IPS-20b (cell line): Measurements from ENCODE around the gene OTC.

Experiments
- H3K27ac ChIP-seq: one replicate; pipeline ENCODE4 v1.5.1; 2013; ENCODE audit warnings: low read length
- H3K27me3 ChIP-seq: 2 replicates; pipeline ENCODE4 v1.6.1; 2013; ENCODE audit warnings: mild to moderate bottlenecking, low read length, inconsistent platforms; ENCODE audit not compliant: insufficient read depth
- H3K36me3 ChIP-seq: 2 replicates; pipeline ENCODE4 v1.6.1; 2013; ENCODE audit warnings: low read depth, mild to moderate bottlenecking, inconsistent platforms, low read length, moderate library complexity; ENCODE audit not compliant: insufficient read depth
- H3K4me1 ChIP-seq: 2 replicates; pipeline ENCODE4 v1.6.1; 2013; ENCODE audit warnings: mild to moderate bottlenecking, control low read depth, inconsistent platforms, low read length, moderate library complexity; ENCODE audit not compliant: insufficient read depth
- H3K4me3 ChIP-seq: 2 replicates; pipeline ENCODE4 v1.5.1; 2013; ENCODE audit warnings: mild to moderate bottlenecking, low read length, inconsistent platforms
- H3K9ac ChIP-seq: 2 replicates; pipeline ENCODE4 v1.6.1; 2013; ENCODE audit warnings: low read depth, mild to moderate bottlenecking, inconsistent platforms, low read length, moderate library complexity
- H3K9me3 ChIP-seq: 2 replicates; pipeline ENCODE4 v1.6.1; 2013; ENCODE audit warnings: mild to moderate bottlenecking, low read depth, low read length, inconsistent platforms; ENCODE audit not compliant: insufficient read depth

The OTC gene

DNA sequence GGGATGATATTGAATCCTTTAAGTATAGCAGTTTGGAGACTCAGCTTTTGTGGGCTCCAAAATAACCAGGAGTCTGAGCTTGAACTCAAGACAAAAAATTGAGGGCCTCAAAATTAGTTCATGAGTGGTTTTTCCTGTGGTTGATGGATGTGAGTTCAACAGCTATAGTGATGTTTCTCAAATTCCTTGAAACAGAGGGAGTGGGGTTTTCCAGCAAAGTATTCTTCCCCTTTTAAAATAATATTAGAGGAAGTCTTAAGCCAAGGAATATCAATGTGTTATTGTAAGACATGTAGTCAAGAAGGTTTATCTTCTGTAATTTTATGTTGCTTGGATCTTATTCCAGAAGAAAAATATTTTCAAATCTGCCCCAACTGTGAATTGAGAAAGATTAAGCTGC is 10.6 kb downstream of the OTC start:
- no peaks in the 10 kb centered on the region for H3K4me1 ChIP-seq
- no peaks in the 10 kb centered on the region for H3K27me3 ChIP-seq
- H3K9ac ChIP-seq = no peak overlapping the region
- no peak overlapping the region for H3K27ac ChIP-seq
- H3K36me3 ChIP-seq = no peaks in the 10 kb centered on the region
- no peak overlapping the region for H3K4me3 ChIP-seq
- H3K9me3 ChIP-seq = no peaks in the 10 kb centered on the region

DNA sequence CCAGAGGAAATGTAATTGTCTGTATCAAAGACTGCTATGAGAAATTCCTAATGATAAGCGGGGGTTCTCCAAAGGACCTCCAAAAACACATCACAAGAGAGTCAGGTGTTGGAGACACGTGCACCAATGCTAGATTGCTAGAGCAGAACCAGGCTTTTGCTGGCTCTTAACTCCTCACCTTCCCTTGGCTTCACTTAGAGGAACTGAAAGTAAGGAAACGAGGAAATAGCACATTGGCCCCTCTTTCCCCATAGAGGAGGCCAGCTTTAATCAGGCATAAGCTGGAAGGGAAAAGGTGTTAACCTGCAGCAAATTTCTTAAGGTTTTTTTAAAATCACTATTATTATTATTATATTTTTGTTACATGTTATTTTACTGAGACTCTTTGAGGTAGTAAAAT is 13.6 kb downstream of the OTC start:
- H3K4me1 ChIP-seq = no peaks in the 10 kb centered on the region
- H3K9ac ChIP-seq = no peak overlapping the region

DNA sequence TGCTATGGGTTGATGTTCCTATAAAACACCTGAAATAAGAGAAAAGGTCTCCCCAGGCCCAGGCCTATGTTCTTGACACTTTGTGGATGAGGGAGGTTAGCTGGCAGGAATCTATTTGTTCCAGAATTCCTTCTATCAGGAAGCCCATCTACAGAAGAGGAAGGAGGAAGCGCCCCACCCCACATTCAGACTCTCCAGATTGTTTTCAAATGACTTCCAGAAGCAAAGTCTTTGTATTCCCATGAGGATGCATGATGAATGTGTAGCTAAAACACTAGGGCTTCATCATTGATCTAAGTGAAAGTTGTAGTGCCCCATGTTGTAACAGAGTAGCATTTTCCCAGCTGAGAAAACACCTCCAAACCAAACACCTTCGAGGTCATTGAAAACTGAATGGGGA is 16.4 kb downstream of the OTC start:
- no peaks in the 10 kb centered on the region for H3K9me3 ChIP-seq
- H3K4me3 ChIP-seq = no peak overlapping the region
- H3K4me1 ChIP-seq = no peaks in the 10 kb centered on the region
- no peaks in the 10 kb centered on the region for H3K27me3 ChIP-seq
- H3K27ac ChIP-seq = no peak overlapping the region
- H3K9ac ChIP-seq = no peak overlapping the region
- no peaks in the 10 kb centered on the region for H3K36me3 ChIP-seq

More for the DNA sequence above, 13.6 kb downstream of the OTC start:
- Histone ChIP-seq H3K36me3 (no peaks in the 10 kb centered on the region), H3K27ac (no peak overlapping the region), H3K27me3 (no peaks in the 10 kb centered on the region), H3K4me3 (no peak overlapping the region), H3K9me3 (no peaks in the 10 kb centered on the region)

DNA sequence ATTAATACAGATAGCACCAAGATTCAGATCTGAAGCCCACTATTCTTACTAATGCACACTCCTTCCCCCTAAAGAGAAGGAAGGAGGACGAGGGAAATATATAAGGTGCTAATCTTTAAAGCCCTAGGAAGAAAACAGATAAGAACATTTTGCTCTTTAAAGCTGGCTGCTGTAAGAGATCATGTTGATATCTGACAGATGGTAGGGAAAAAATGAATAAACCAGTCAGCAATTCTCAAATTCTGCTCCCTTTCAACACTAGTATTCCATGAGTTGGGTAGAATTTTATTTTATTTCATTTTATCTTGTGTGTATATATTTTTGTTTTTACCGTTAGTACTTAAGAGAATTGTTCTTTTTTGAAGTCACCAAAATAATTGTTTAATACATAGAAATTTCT is 19.2 kb downstream of the OTC start:
- Histone ChIP-seq H3K27ac (no peak overlapping the region), H3K9me3 (no peaks in the 10 kb centered on the region), H3K4me1 (no peaks in the 10 kb centered on the region), H3K36me3 (no peaks in the 10 kb centered on the region), H3K4me3 (no peak overlapping the region), H3K27me3 (no peaks in the 10 kb centered on the region), H3K9ac (no peak overlapping the region)

DNA sequence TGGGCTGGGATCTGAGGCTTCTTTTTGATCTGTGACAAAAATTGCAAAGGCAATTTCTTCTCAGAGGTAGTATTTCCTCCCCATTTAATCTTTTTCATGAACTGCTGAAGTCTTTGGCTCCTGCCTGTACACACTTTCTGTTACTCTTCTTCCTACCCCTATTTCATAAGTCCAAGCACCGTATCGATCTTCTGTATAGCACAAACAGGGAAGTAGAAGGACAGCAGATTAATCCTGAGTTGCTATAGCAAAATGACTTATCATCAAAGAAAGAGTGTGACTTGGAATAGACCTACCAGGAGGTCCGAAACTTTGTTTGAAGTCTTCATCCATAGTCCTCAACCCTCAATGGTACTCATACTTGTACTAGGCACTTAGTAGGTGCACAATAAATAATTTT is 22.0 kb downstream of the OTC start:
- Histone ChIP-seq H3K4me3 (no peak overlapping the region), H3K9me3 (no peaks in the 10 kb centered on the region), H3K27me3 (no peaks in the 10 kb centered on the region), H3K27ac (no peak overlapping the region), H3K36me3 (no peaks in the 10 kb centered on the region), H3K4me1 (no peaks in the 10 kb centered on the region), H3K9ac (no peak overlapping the region)

DNA sequence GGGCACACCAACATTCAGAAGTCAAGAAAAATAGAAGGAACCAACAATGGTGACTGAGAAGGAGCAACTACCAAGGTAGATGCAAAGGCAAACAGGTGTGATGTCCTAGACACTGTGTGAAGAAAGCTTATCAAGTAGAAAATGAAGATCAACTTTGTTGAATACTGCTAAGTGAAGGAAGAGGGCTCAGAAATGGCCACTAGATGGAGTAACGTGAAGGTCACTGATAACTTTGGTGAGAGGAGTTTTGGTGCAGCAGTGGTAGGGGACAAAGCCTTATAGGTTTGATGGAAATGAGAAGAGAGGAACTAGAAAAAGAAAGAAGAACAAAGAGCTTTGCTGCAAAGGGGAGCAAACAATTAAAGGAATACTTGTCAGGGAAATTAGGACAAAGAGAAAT is 23.5 kb downstream of the OTC start:
- H3K36me3 ChIP-seq = no peaks in the 10 kb centered on the region
- H3K27me3 ChIP-seq = no peaks in the 10 kb centered on the region
- no peaks in the 10 kb centered on the region for H3K9me3 ChIP-seq
- no peaks in the 10 kb centered on the region for H3K4me1 ChIP-seq
- H3K9ac ChIP-seq = no peak overlapping the region
- no peak overlapping the region for H3K4me3 ChIP-seq
- no peak overlapping the region for H3K27ac ChIP-seq

DNA sequence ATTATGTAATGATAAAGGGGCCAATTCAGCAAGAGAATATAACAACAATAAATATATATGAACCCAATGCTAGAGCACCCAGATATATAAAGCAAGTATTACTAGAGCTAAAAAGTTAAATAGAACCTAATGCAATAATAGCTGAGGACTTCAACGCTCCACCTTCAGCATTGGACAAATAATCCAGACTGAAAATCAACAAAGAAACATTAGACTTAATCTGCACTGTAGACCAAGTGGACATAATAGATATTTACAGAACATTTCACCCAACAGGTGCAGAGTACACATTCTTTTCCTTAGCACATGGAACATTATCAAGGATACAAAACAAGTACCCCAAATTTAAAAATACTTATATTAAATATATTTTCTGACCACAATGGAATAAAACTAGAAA is 24.3 kb downstream of the OTC start:
- Histone ChIP-seq H3K27ac (no peak overlapping the region), H3K4me1 (no peaks in the 10 kb centered on the region), H3K9ac (no peak overlapping the region), H3K9me3 (no peaks in the 10 kb centered on the region), H3K4me3 (no peak overlapping the region), H3K36me3 (no peaks in the 10 kb centered on the region), H3K27me3 (no peaks in the 10 kb centered on the region)

DNA sequence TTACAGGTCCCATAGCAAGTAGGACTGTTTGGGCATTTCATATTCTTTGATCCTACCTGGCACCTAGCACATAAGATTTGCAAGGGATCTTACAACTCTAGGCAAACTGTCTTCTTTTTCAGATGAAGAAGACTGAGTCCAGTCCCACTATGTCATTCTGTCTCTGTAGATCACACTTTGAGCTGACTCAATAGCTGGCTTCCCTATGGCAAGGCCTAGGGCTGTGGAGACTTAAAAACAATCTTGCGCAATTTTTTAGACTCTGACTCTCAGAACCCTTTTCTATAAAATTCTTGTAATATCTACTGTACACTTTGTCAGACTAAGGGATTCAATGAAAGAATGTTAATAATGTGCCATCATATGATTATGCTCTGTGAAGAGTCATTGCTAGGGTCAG is 26.7 kb downstream of the OTC start:
- Histone ChIP-seq H3K27ac (no peak overlapping the region), H3K4me1 (no peaks in the 10 kb centered on the region), H3K27me3 (no peaks in the 10 kb centered on the region), H3K4me3 (no peak overlapping the region), H3K9me3 (no peaks in the 10 kb centered on the region), H3K36me3 (no peaks in the 10 kb centered on the region), H3K9ac (no peak overlapping the region)

DNA sequence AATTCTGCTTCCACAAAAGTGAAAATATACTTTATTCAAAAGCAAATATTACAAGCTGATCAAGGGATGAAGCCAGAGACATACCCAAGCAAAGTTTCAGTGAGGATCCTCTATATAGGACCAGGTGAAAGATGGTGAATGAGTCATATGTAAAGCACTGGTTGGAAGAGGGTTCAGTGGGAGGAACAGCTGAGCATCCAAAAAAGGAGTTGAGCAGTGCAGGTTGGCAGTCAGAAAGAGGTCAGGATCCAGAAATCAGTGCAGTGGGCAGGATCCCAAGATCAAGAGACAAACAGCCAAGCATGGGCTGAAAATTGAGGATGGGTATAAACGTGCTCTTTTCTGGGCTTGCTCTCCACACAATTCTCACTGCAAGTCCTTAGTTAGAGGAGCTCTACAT is 30.3 kb downstream of the OTC start:
- Histone ChIP-seq H3K27ac (no peak overlapping the region), H3K27me3 (no peaks in the 10 kb centered on the region), H3K9ac (no peak overlapping the region), H3K4me3 (no peak overlapping the region), H3K36me3 (no peaks in the 10 kb centered on the region), H3K9me3 (no peaks in the 10 kb centered on the region), H3K4me1 (no peaks in the 10 kb centered on the region)

DNA sequence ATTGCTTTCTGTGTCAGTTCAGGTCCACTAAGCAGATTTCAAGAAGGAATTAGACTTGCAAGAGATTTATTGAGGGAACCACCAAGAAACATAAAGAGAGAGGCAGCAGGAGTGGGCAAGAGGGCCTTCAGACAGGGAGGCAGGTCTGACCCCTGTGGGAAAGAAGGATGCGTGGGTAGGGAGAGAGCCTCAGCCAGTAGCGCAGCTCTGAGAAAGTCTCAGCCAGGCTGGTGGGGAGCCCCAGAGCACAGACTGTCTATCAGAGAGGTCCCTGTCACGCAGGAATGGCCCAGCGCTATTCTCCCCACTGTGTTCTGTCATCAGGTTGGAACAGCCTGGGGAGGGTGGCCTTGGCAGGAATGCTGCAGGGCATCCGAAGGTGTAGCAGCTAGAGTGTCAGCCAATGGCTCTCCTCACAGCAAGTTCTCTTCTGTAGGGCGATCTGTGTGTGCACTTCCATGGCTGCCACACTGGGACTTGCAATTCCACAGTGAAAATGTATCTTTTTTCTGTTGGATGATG is 48.0 kb downstream of the OTC start:
- H3K9ac ChIP-seq = no peak overlapping the region
- no peaks in the 10 kb centered on the region for H3K9me3 ChIP-seq
- no peaks in the 10 kb centered on the region; the same call in 1 of the 2 replicates for H3K4me1 ChIP-seq
- H3K36me3 ChIP-seq = no peaks in the 10 kb centered on the region
- no peak overlapping the region for H3K27ac ChIP-seq
- H3K27me3 ChIP-seq = no peaks in the 10 kb centered on the region
- H3K4me3 ChIP-seq = no peak overlapping the region

DNA sequence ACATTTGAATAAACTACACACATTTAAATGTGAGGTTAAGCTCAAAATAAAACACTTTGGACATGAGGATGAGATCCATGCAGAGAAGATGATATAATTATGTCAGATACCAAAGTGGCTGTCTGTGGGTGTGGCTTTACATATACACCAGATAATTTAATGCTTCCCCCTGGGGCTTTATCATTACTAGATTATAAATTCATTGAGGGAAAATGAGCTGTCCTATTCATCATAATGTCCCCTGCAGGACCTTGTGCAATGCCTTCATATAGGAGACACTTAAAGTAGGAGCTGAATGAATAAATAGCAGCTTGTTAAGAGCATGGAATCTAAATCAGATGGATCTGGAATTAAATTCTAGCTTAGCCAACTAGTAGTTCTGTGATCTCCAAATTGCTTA is 49.7 kb downstream of the OTC start:
- Histone ChIP-seq H3K4me3 (no peak overlapping the region), H3K9me3 (no peaks in the 10 kb centered on the region), H3K27ac (no peak overlapping the region), H3K27me3 (no peaks in the 10 kb centered on the region), H3K9ac (no peak overlapping the region), H3K36me3 (no peaks in the 10 kb centered on the region), H3K4me1 (no peaks in the 10 kb centered on the region; the same call in 1 of the 2 replicates)

DNA sequence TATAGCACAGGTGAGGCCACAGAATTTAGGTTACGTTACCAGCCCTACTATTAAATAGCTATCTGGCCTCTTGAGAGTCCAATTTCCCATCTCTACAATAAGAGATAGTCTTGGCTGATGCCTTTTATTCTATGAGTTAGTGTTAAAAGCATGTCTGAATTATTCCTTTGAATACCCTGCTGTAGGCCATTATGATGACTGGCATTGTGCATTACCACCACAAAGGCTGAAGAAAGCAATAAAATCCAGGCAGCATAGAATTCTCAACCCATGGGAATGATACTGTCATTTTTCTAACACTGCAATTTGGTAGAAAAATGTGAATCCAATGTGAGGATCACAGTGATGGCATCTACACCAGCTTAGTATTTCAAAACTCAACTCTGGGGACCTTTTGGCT is 51.4 kb downstream of the OTC start:
- no peak overlapping the region for H3K27ac ChIP-seq
- H3K36me3 ChIP-seq = no peaks in the 10 kb centered on the region
- no peak overlapping the region for H3K9ac ChIP-seq
- H3K27me3 ChIP-seq = no peaks in the 10 kb centered on the region
- no peak overlapping the region for H3K4me3 ChIP-seq
- H3K4me1 ChIP-seq = no peaks in the 10 kb centered on the region; the same call in 1 of the 2 replicates
- no peaks in the 10 kb centered on the region for H3K9me3 ChIP-seq

DNA sequence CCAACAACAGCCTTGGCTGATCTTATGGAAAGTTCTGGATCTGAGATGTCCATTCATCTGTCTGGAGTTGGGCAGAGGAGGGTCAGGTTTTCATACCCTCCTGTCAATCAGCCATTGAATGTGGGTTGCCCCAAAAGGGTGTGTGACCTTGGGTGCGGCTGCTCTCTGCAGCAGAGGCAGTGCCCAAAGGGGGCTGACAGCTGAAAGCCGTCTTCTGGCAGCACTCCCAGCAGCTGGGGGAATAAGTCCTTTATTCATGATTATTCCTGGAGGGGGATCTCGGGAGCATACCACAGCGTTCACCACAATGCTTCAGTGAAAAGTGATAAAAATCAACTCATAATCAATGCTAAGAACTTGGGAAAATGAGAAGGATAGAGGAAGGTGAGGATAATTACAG is 54.7 kb downstream of the OTC start:
- Histone ChIP-seq H3K9ac (no peak overlapping the region), H3K36me3 (no peaks in the 10 kb centered on the region), H3K4me1 (no peaks in the 10 kb centered on the region), H3K4me3 (no peak overlapping the region), H3K27me3 (no peaks in the 10 kb centered on the region), H3K27ac (no peak overlapping the region), H3K9me3 (no peaks in the 10 kb centered on the region)
